Measurements from ENCODE around the gene TDRD10. TPM values are rescaled to one million over a fixed set of nuclear protein-coding genes. Genes with fewer than 3 reads are reported as not detected.

TDRD10 gene, protein sequence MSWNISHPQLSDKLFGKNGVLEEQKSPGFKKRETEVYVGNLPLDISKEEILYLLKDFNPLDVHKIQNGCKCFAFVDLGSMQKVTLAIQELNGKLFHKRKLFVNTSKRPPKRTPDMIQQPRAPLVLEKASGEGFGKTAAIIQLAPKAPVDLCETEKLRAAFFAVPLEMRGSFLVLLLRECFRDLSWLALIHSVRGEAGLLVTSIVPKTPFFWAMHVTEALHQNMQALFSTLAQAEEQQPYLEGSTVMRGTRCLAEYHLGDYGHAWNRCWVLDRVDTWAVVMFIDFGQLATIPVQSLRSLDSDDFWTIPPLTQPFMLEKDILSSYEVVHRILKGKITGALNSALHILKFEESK
- not detected in 2 replicates for total RNA-seq

DNA sequence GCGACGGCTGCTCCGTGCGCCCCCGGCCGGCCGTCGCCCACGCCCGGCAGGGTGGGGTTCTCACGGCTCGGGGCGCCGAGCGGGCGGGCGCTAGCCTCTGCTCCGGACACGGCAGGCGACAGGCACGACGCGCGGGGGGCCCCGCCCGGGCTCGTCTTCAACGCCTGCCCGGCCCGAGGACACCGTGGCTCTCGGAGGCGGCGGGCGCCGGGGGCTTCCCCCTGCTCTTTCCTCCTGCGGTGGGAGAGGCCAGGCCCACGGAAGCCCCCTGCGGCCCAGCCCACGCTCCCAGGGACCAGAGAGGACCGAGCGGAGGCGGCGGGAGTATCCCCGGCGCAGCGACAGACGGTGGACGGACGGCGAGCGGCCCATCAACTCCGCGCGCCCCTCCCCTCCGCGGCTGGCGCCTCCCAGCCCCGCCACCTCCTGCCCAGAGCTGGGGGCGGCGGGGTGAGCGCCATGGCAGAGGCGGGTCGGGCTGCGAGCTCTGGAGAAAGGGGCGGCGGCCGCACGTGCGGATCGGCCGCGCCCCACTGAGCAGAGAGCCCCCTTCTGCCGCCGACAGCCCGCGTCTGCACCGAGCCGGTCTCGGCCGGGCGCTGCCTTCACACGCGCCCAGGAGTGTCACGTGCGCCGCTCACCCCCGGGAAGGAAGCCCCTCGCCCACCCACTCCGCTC lies at the start of gene TDRD10, which contains the start of gene SHE:
Gene TDRD10, plus strand, starts transcription at position 154 of the 678 bp plus-strand sequence. CDS start 4,685 bp downstream, outside the sequence.
Gene SHE, minus strand, starts transcription at position 347 of the 678 bp plus-strand sequence. CDS start 386 bp downstream, outside the sequence.

DNA sequence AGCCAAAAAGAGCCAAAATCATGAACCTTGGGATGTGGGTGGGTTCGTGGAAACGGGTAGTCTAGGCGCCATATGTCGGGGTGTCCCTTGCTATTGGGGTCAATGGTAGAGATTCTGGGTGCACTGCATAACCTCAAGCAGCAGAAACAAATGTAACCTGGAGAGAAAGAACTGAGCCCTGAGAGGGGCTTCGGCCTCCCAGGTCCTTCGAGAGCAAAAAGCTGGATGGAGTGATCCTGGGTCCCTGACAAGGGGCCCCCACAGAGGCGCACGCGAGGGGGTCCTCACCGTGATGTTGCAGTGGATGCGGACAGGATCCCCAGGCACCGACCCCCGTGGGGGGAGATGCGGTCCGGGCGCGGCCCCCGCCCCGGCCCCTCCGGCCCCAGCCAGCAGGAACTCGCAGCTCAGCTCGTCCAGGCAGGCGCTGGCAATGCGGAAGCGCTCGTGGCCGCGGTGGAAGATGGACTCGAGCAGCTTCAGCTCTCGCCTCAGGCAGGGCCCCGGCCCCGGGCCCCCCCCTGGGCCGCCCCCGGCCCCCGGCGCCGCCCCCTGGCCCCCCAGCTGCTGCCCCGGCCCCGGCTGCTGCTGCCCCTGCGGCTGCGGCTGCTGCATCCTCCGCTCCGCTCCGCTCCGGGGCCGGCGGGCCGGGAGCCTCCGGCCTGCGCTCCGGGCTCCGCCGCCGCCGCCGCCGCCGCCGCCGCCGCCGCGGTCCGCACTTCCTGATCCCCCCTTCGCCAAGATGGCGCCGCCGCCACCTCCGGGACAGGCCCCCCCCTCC lies 56.1 kb downstream of the TDRD10 start, which contains the start of gene UBE2Q1:
Gene UBE2Q1, minus strand, starts transcription at position 724 of the 781 bp plus-strand sequence. Its CDS starts 109 bp downstream, at position 615.

GRCh38 chr1:154567386-154568156 lies 65.6 kb downstream of the TDRD10 start, which contains the start of gene CHRNB2:
CHRNB2 (plus strand) TSS chr1:154567778; CDS start chr1:154568045, 267 bp downstream.

Other genes starting within 250 kb of the TDRD10 start
- 163 TPM in 2 replicates for gene HAX1, start 229.6 kb upstream of the TDRD10 start, total RNA-seq
- gene AQP10, start 181.1 kb upstream of the TDRD10 start, total RNA-seq: not detected in 2 replicates
- gene ATP8B2, start 176.7 kb upstream of the TDRD10 start, total RNA-seq: 73.7 and 77.8 TPM in 2 replicates
- 0.58 and 4.4 TPM in 2 replicates for gene IL6R, start 96.9 kb upstream of the TDRD10 start, total RNA-seq
- not detected in 2 replicates for gene SHE, start 193 bp downstream of the TDRD10 start, total RNA-seq
- gene UBE2Q1, start 56.4 kb downstream of the TDRD10 start, total RNA-seq: 25.9 and 26.1 TPM in 2 replicates
- gene CHRNB2, start 65.6 kb downstream of the TDRD10 start, total RNA-seq: 0.35 TPM in 1 of 2 replicates, not detected in the other
- 58.5 and 75.1 TPM in 2 replicates for gene ADAR, start 106.0 kb downstream of the TDRD10 start, total RNA-seq

Data from myometrial cell (primary cell).